Liver (tissue), 9 donors: ENCODE results near the gene HCN1. TPM values are rescaled to one million over a fixed set of nuclear protein-coding genes. Genes with fewer than 3 reads are reported as not detected.

Experiments used
- DNase-seq: peaks from one replicate; pipeline ENCODE4 v3.0.0-alpha.2; 2017; ENCODE audit warnings: low spot score
- H3K27ac ChIP-seq, 2 donors: one replicate each; pipeline ENCODE4 v1.7.0; 2013; ENCODE audit warnings: inconsistent platforms in 2 of 2, low read length in 2 of 2, control low read depth in 1 of 2, low read depth in 1 of 2, mild to moderate bottlenecking in 1 of 2
- H3K27me3 ChIP-seq, 4 donors: one replicate each; pipeline versions ENCODE4 v1.6.1 to v1.7.0; 2013; ENCODE audit warnings: low read length in 3 of 4, inconsistent platforms in 1 of 4, mild to moderate bottlenecking in 1 of 4, moderate library complexity in 1 of 4; ENCODE audit not compliant: control insufficient read depth in 4 of 4, insufficient read depth in 4 of 4
- H3K36me3 ChIP-seq, 4 donors: one replicate each; pipeline versions ENCODE4 v1.6.1 to v1.7.0; 2013; ENCODE audit warnings: low read length in 3 of 4, mild to moderate bottlenecking in 3 of 4, low read depth in 1 of 4, moderate library complexity in 1 of 4; ENCODE audit not compliant: control insufficient read depth in 4 of 4, insufficient read depth in 3 of 4
- H3K4me1 ChIP-seq, 4 donors: one replicate each; pipeline versions ENCODE4 v1.6.1 to v1.7.0; 2013; ENCODE audit warnings: low read length in 3 of 4, mild to moderate bottlenecking in 3 of 4, moderate library complexity in 1 of 4; ENCODE audit not compliant: control insufficient read depth in 4 of 4, insufficient read depth in 4 of 4
- H3K4me3 ChIP-seq, 3 donors: one replicate each; pipeline versions ENCODE4 v1.6.1 to v1.7.0; 2013; ENCODE audit warnings: low read length in 3 of 3, control low read depth in 1 of 3, low read depth in 1 of 3, mild to moderate bottlenecking in 1 of 3
- H3K9ac ChIP-seq, 2 donors: one replicate each; pipeline ENCODE4 v1.7.0; 2013; ENCODE audit warnings: low read length in 2 of 2, mild to moderate bottlenecking in 2 of 2, moderate library complexity in 2 of 2, control low read depth in 1 of 2, low read depth in 1 of 2
- H3K9me3 ChIP-seq, 4 donors: one replicate each; pipeline versions ENCODE4 v1.6.1 to v1.7.0; 2013; ENCODE audit warnings: low read length in 3 of 4; ENCODE audit not compliant: control insufficient read depth in 4 of 4
- EGR1 ChIP-seq, 2 donors: IDR thresholded peaks; 2 replicates each; pipeline ENCODE4 v1.6.1; 2016 to 2018; ENCODE audit warnings: antibody characterized with exemption in 2 of 2, low read depth in 2 of 2
- FOXA1 ChIP-seq: IDR thresholded peaks from 2 replicates; pipeline ENCODE4 v1.6.1; 2016; ENCODE audit warnings: antibody characterized with exemption
- FOXA2 ChIP-seq: IDR thresholded peaks from 2 replicates; pipeline ENCODE4 v1.6.1; 2016; ENCODE audit warnings: antibody characterized with exemption
- GABPA ChIP-seq, 2 donors: IDR thresholded peaks in 1 of 2; conservative IDR thresholded peaks in 1 of 2; 2 replicates each; pipeline ENCODE4 v1.6.1; 2016; ENCODE audit warnings: antibody characterized with exemption in 2 of 2, mild to moderate bottlenecking in 1 of 2, moderate library complexity in 1 of 2
- JUND ChIP-seq, 2 donors: IDR thresholded peaks; 2 replicates each; pipeline ENCODE4 v1.6.1; 2016; ENCODE audit warnings: antibody characterized with exemption in 2 of 2
- NR2F2 ChIP-seq: IDR thresholded peaks from 2 replicates; pipeline ENCODE4 v1.6.1; 2016; ENCODE audit warnings: antibody characterized with exemption
- RAD21 ChIP-seq, 2 donors: IDR thresholded peaks; 2 replicates each; pipeline ENCODE4 v1.6.1; 2016; ENCODE audit warnings: antibody characterized with exemption in 2 of 2, mild to moderate bottlenecking in 2 of 2
- SP1 ChIP-seq: IDR thresholded peaks from 2 replicates; pipeline ENCODE4 v1.6.1; 2018; ENCODE audit warnings: antibody characterized with exemption, mild to moderate bottlenecking
- TAF1 ChIP-seq: conservative IDR thresholded peaks from 2 replicates; pipeline ENCODE4 v1.6.1; 2016; ENCODE audit warnings: antibody characterized with exemption, mild to moderate bottlenecking
- YY1 ChIP-seq: IDR thresholded peaks from 2 replicates; pipeline ENCODE4 v1.6.1; 2016; ENCODE audit warnings: antibody characterized with exemption, mild to moderate bottlenecking
- WGBS: extraction: QIAGEN DNeasy Blood & Tissue Kit; methylation state at CpG from one replicate; pipeline ENCODE4 v1.1.7; 2013; 5-methylcytosine and 5-hydroxymethylcytosine counted together
- polyA plus RNA-seq, 2 donors: library from polyadenylated mRNA; stranded (reverse) in 1 of 2; unstranded in 1 of 2; fragments of 200-250 nt in 1 of 2; fragments of >200 nt in 1 of 2; fragmentation: Nextera tagmentation in 1 of 2; extraction: Ambion mirVana in 1 of 2; gene quantifications; one replicate each; pipeline versions ENCODE4 v1.2.1 to v1.2.3, GENCODE V29; 2013 to 2015
- total RNA-seq, 2 donors: library from RNA; depleted of rRNA; stranded (reverse); fragments of >200 nt; gene quantifications; one replicate each; pipeline ENCODE4 v1.2.3, GENCODE V29; 2014
- TF ChIP-seq, protein P1 (sequence below): IDR thresholded peaks from 2 replicates; pipeline ENCODE4 v1.6.1; 2016; ENCODE audit warnings: antibody characterized with exemption, mild to moderate bottlenecking
- TF ChIP-seq, protein P2 (sequence below): fragments of 150-350 bp; IDR thresholded peaks from 2 replicates; pipeline ENCODE4 v1.5.1; 2017; ENCODE audit warnings: improper control_type of control experiment, low read depth, low read length; ENCODE audit not compliant: missing input control
- TF ChIP-seq, protein P3 (sequence below): IDR thresholded peaks from 2 replicates; pipeline ENCODE4 v1.6.1; 2016; ENCODE audit warnings: antibody characterized with exemption
- TF ChIP-seq, protein P4 (sequence below): IDR thresholded peaks from 2 replicates; pipeline ENCODE4 v1.6.1; 2016; ENCODE audit warnings: antibody characterized with exemption
- donor health status: healthy.
- donor health status: healthy.
- donor health status: healthy.
- donor health status: healthy.
- donor health status: healthy.

Gene HCN1
- total and polyA plus RNA-seq, 4 donors, result under 0.01 TPM; not detected in 3

DNA sequence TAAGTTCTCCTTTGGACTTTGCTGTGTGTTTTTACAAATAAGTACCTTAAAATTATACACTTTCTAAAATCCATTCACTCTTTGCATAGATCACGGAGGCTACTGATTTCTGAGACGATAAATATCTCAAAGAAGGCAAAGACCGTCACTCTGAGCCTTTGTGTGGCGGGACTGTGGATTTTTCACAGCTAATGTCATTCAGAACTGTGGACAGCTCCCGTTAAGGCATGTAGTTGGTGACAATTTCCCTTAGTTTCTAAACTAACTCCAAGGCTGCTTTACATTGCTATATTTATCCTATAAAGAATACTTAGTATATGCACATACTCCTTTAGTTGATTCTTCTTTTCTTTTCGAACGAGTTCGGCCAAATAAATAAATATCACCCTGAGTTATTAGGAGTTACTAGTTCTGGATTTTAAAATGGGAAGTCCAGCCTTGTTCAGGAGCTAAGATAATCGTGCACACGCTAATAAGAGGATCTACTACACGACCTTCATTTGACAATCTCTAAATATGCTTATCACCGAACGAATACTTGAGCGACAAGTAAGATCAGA is 1.8 kb downstream of the HCN1 start:
- Histone ChIP-seq H3K27ac (no peak overlapping the region), H3K4me1 (peaks cover 2 to 10% (median 8%) of the 10 kb centered on the region in 4 donors), H3K27me3 (peaks cover 3 to 11% (median 9%) of the 10 kb centered on the region in 4 donors), H3K36me3 (no peaks in the 10 kb centered on the region), H3K9me3 (no peaks in the 10 kb centered on the region), H3K9ac (no peak overlapping the region), H3K4me3 (no peak overlapping the region)
- 23% methylated on average over 14 of the region's 14 CpGs for WGBS
- DNase-seq, result no peak
- TF ChIP-seq NR2F2, result no peak
- TF ChIP-seq, protein P1, sequence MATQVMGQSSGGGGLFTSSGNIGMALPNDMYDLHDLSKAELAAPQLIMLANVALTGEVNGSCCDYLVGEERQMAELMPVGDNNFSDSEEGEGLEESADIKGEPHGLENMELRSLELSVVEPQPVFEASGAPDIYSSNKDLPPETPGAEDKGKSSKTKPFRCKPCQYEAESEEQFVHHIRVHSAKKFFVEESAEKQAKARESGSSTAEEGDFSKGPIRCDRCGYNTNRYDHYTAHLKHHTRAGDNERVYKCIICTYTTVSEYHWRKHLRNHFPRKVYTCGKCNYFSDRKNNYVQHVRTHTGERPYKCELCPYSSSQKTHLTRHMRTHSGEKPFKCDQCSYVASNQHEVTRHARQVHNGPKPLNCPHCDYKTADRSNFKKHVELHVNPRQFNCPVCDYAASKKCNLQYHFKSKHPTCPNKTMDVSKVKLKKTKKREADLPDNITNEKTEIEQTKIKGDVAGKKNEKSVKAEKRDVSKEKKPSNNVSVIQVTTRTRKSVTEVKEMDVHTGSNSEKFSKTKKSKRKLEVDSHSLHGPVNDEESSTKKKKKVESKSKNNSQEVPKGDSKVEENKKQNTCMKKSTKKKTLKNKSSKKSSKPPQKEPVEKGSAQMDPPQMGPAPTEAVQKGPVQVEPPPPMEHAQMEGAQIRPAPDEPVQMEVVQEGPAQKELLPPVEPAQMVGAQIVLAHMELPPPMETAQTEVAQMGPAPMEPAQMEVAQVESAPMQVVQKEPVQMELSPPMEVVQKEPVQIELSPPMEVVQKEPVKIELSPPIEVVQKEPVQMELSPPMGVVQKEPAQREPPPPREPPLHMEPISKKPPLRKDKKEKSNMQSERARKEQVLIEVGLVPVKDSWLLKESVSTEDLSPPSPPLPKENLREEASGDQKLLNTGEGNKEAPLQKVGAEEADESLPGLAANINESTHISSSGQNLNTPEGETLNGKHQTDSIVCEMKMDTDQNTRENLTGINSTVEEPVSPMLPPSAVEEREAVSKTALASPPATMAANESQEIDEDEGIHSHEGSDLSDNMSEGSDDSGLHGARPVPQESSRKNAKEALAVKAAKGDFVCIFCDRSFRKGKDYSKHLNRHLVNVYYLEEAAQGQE, result peak; percentile 98
- no peak for TF ChIP-seq JUND (IDR thresholded peaks at IDR 0.05)

DNA sequence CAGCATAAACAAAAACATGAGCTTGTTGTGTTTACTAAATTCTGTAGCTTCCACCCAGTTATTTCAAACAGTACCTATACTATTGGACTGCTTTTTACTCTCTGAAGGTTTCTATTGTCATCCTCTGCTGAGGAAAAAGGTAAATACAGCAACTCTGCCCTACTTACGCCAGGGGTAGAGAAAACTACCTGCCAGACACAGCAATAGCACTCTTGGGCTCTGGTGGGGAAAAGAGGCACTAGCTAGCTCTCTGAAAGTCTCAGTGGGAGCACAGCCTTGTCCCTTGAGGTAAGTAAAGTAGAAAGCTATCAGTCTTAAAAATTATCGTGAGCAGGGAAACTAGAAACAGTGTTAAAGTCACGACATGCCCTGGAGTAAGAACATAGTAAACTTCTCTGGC is 3.7 kb downstream of the HCN1 start:
- 52% methylated on average over 3 of the region's 3 CpGs for WGBS
- Histone ChIP-seq H3K4me1 (peaks cover 2 to 10% (median 8%) of the 10 kb centered on the region in 4 donors), H3K4me3 (no peak overlapping the region), H3K36me3 (no peaks in the 10 kb centered on the region), H3K9ac (no peak overlapping the region), H3K27me3 (peaks cover 2 to 11% (median 9%) of the 10 kb centered on the region in 4 donors), H3K27ac (no peak overlapping the region), H3K9me3 (no peaks in the 10 kb centered on the region)
- TF ChIP-seq TAF1 (no peak), SP1 (no peak), NR2F2 (no peak), GABPA (IDR thresholded peaks at IDR 0.05 in 1 of 2, conservative IDR thresholded peaks at IDR 0.05 in 1 of 2) (no peak), EGR1 (IDR thresholded peaks at IDR 0.05; ENCODE audit: low read depth in 2 of 2) (no peak), JUND (IDR thresholded peaks at IDR 0.05) (no peak), FOXA1 (no peak), RAD21 (IDR thresholded peaks at IDR 0.05) (no peak), FOXA2 (no peak), YY1 (no peak)
- TF ChIP-seq, protein P1, result no peak
- TF ChIP-seq, protein P2, sequence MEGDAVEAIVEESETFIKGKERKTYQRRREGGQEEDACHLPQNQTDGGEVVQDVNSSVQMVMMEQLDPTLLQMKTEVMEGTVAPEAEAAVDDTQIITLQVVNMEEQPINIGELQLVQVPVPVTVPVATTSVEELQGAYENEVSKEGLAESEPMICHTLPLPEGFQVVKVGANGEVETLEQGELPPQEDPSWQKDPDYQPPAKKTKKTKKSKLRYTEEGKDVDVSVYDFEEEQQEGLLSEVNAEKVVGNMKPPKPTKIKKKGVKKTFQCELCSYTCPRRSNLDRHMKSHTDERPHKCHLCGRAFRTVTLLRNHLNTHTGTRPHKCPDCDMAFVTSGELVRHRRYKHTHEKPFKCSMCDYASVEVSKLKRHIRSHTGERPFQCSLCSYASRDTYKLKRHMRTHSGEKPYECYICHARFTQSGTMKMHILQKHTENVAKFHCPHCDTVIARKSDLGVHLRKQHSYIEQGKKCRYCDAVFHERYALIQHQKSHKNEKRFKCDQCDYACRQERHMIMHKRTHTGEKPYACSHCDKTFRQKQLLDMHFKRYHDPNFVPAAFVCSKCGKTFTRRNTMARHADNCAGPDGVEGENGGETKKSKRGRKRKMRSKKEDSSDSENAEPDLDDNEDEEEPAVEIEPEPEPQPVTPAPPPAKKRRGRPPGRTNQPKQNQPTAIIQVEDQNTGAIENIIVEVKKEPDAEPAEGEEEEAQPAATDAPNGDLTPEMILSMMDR, result no peak
- TF ChIP-seq, protein P3, sequence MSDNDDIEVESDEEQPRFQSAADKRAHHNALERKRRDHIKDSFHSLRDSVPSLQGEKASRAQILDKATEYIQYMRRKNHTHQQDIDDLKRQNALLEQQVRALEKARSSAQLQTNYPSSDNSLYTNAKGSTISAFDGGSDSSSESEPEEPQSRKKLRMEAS, result no peak
- TF ChIP-seq, protein P4, sequence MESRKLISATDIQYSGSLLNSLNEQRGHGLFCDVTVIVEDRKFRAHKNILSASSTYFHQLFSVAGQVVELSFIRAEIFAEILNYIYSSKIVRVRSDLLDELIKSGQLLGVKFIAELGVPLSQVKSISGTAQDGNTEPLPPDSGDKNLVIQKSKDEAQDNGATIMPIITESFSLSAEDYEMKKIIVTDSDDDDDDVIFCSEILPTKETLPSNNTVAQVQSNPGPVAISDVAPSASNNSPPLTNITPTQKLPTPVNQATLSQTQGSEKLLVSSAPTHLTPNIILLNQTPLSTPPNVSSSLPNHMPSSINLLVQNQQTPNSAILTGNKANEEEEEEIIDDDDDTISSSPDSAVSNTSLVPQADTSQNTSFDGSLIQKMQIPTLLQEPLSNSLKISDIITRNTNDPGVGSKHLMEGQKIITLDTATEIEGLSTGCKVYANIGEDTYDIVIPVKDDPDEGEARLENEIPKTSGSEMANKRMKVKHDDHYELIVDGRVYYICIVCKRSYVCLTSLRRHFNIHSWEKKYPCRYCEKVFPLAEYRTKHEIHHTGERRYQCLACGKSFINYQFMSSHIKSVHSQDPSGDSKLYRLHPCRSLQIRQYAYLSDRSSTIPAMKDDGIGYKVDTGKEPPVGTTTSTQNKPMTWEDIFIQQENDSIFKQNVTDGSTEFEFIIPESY, result no peak
- DNase-seq, result no peak
